ENCODE measurements around the gene TPMT.
A peak's percentile ranks its signal among the peaks of the same experiment; 100 is the strongest.
"Not testable (repeated sequence)": the region's sequence is repeated elsewhere in the genome, so short reads cannot be mapped to it uniquely, and the experiment has no call there.

The TPMT gene

GRCh38 chr6:18177286-18177965 is 22.5 kb upstream of the TPMT start:
- DNase-seq (ENCODE audit: low read depth): no peak
- H3K4me3 ChIP-seq (replicated peaks; ENCODE audit: low read depth, low read length): no peak overlapping the region
- TF ChIP-seq, protein P1, sequence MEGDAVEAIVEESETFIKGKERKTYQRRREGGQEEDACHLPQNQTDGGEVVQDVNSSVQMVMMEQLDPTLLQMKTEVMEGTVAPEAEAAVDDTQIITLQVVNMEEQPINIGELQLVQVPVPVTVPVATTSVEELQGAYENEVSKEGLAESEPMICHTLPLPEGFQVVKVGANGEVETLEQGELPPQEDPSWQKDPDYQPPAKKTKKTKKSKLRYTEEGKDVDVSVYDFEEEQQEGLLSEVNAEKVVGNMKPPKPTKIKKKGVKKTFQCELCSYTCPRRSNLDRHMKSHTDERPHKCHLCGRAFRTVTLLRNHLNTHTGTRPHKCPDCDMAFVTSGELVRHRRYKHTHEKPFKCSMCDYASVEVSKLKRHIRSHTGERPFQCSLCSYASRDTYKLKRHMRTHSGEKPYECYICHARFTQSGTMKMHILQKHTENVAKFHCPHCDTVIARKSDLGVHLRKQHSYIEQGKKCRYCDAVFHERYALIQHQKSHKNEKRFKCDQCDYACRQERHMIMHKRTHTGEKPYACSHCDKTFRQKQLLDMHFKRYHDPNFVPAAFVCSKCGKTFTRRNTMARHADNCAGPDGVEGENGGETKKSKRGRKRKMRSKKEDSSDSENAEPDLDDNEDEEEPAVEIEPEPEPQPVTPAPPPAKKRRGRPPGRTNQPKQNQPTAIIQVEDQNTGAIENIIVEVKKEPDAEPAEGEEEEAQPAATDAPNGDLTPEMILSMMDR (IDR thresholded peaks at IDR 0.05; ENCODE audit: low read length, missing control alignments): no peak

- H3K4me3 ChIP-seq (replicated peaks; ENCODE audit: low read depth, low read length); DNase-seq (ENCODE audit: low read depth): not testable (repeated sequence)
These were observed 21.3 kb upstream of the TPMT start for GRCh38 chr6:18176198-18176597.

DNA sequence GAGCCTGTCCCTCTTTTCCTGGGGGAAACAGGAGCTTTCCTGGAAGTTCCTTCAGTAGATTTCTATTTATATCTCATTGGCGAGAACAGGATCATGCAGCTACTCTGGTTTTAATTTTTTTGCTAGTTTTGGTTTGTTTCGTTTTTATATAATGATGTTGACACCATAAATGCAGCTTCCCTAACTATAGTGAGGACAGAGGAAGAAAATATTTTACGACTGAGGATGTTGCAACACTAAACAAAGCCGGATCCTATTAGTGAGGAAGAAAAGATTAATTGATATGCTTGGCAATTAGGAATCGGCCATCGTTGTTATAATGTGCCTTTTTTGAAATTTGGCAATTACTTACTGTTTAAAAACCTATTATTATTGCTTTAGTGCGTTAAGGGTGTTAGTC is 17.0 kb upstream of the TPMT start:
- TF ChIP-seq, protein P1 (IDR thresholded peaks at IDR 0.05; ENCODE audit: low read length, missing control alignments): no peak
- no peak for DNase-seq (ENCODE audit: low read depth)
- H3K4me3 ChIP-seq (replicated peaks; ENCODE audit: low read depth, low read length): no peak overlapping the region

DNA sequence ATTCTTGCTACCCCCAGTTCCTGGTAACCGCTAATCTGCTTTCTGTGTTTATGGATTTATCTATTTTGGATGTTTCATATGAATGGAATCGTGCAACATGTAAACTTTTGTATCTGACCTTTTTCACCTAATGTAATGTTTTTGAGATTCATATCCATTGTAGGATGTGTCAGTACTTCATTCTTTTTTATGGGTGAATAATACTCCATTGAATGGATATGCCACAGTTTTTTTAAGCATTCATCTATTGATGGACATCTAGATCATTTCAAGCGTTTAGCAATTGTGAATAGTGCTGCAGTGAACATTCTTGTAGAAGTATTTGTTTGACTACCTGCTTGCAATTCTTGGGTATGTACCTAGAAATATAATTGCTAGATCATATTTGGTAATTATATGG is 13.4 kb upstream of the TPMT start:
- TF ChIP-seq, protein P1 (IDR thresholded peaks at IDR 0.05; ENCODE audit: low read length, missing control alignments): no peak
- DNase-seq (ENCODE audit: low read depth): no peak
- no peak overlapping the region for H3K4me3 ChIP-seq (replicated peaks; ENCODE audit: low read depth, low read length)

GRCh38 chr6:18166312-18167036 is 11.6 kb upstream of the TPMT start:
- TF ChIP-seq, protein P1 (IDR thresholded peaks at IDR 0.05; ENCODE audit: low read length, missing control alignments): no peak
- DNase-seq (ENCODE audit: low read depth): peak; percentile 39
- no peak overlapping the region for H3K4me3 ChIP-seq (replicated peaks; ENCODE audit: low read depth, low read length)

DNA sequence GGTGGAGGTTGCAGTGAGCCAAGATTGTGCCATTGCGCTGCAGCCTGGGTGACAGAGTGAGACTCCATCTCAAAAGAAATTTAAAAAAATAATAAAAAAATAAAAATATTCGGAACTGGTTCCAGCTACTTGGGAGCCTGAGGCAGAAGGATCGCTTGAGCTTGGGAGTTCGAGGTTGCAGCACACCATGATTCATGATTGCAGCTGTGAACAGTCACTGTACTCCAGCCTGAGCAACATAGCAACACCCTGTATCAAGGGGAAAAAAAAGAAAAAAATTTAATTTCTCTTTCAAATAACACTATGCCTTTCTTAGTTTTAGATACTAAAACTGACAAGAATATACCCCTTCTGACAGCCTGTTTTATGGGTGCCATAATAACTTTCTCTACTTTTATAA is 10.9 kb upstream of the TPMT start:
- no peak for DNase-seq (ENCODE audit: low read depth)
- TF ChIP-seq, protein P1 (IDR thresholded peaks at IDR 0.05; ENCODE audit: low read length, missing control alignments): no peak
- H3K4me3 ChIP-seq (replicated peaks; ENCODE audit: low read depth, low read length): no peak overlapping the region

GRCh38 chr6:18162401-18162800 is 7.5 kb upstream of the TPMT start:
- H3K4me3 ChIP-seq (replicated peaks; ENCODE audit: low read depth, low read length): no peak overlapping the region
- TF ChIP-seq, protein P1 (IDR thresholded peaks at IDR 0.05; ENCODE audit: low read length, missing control alignments): no peak
- DNase-seq (ENCODE audit: low read depth): no peak

Data from fibroblast of pulmonary artery (primary cell).